Endothelial cell of umbilical vein (primary cell): ENCODE results near the gene ZBED4. TPM values are rescaled to one million over a fixed set of nuclear protein-coding genes. Genes with fewer than 3 reads are reported as not detected.

Experiments used
- BruUV-seq: library from RNA; stranded (reverse); fragments of 400-500 nt; replicated peaks from 2 replicates; lab custom pipeline; 2021; lab: Mats Ljungman, UMichigan
- CTCF ChIA-PET: fragments of 300-600, 350-600 bp; sonication (Branson Sonifier 250); formaldehyde crosslinking; loops from one replicate; lab custom pipeline; 2021; ENCODE audit warnings: antibody characterized with exemption, inconsistent platforms; lab: Charles Lee
- POLR2A ChIA-PET: fragments of 300-600, 350-600 bp; sonication (Branson Sonifier 250); formaldehyde crosslinking; loops from one replicate; lab custom pipeline; 2021; ENCODE audit warnings: antibody characterized with exemption, inconsistent platforms; lab: Charles Lee
- DNase-seq: peaks from one replicate; pipeline ENCODE4 v3.0.0-alpha.2; 2011; ENCODE audit warnings: low read depth, low spot score
- FAIRE-seq: peaks from 2 replicates; lab custom pipeline; 2011; peaks lifted over from hg19 to GRCh38; lab: Jason Lieb, UNC
- H2AFZ ChIP-seq: 2 replicates; pipeline ENCODE4 v1.6.0; 2012; ENCODE audit warnings: low read depth, low read length, control low read depth, inconsistent platforms
- H3K27ac ChIP-seq: 2 replicates; pipeline ENCODE4 v1.5.1; 2011; ENCODE audit warnings: low read depth, mild to moderate bottlenecking, control low read depth, low read length, moderate library complexity; ENCODE audit not compliant: insufficient read depth
- H3K27me3 ChIP-seq, 2 experiments: 2 replicates each; pipeline versions ENCODE4 v1.6.0 to v1.6.1; 2011; ENCODE audit warnings: low read length in 2 of 2, mixed read lengths in 1 of 2; ENCODE audit not compliant: control insufficient read depth in 2 of 2, insufficient read depth in 2 of 2
- H3K36me3 ChIP-seq, 2 experiments: 2 replicates in 1 of 2; 3 replicates in 1 of 2; pipeline ENCODE4 v1.5.1; 2011; ENCODE audit warnings: low read length in 2 of 2, mild to moderate bottlenecking in 1 of 2, moderate library complexity in 1 of 2; ENCODE audit not compliant: control insufficient read depth in 2 of 2, insufficient read depth in 2 of 2; ENCODE audit errors: extremely low read depth in 1 of 2
- H3K4me1 ChIP-seq: 3 replicates; pipeline ENCODE4 v1.5.1; 2011; ENCODE audit warnings: mild to moderate bottlenecking, low read length; ENCODE audit not compliant: control insufficient read depth, insufficient read depth; ENCODE audit errors: extremely low read depth
- H3K4me2 ChIP-seq: 2 replicates; pipeline ENCODE4 v1.6.1; 2011; ENCODE audit warnings: low read length, control low read depth, mixed read lengths; ENCODE audit not compliant: insufficient read depth
- H3K4me3 ChIP-seq, 3 experiments: fragments of 200-600 bp in 1 of 3; sonication (generic), shearing (Covaris generic) in 1 of 3; replicated peaks in 1 of 3; 2 replicates each; pipeline ENCODE4 v1.5.1; 2011 to 2016; ENCODE audit warnings: control low read depth in 3 of 3, low read length in 3 of 3, mild to moderate bottlenecking in 2 of 3, inconsistent platforms in 1 of 3, low read depth in 1 of 3, moderate library complexity in 1 of 3; ENCODE audit not compliant: insufficient read depth in 1 of 3
- H3K79me2 ChIP-seq: 2 replicates; pipeline ENCODE4 v1.6.0; 2012; ENCODE audit warnings: low read length, inconsistent platforms; ENCODE audit not compliant: control insufficient read depth, insufficient read depth
- H3K9ac ChIP-seq: replicated peaks from 2 replicates; pipeline ENCODE3; 2011; ENCODE audit warnings: low read length, control low read depth; ENCODE audit not compliant: insufficient read depth; ENCODE audit errors: extremely low read depth
- H3K9me1 ChIP-seq: replicated peaks from 3 replicates; pipeline ENCODE4 v1.6.0; 2011; ENCODE audit warnings: mild to moderate bottlenecking, low read length; ENCODE audit not compliant: control insufficient read depth, insufficient read depth; ENCODE audit errors: extremely low read depth
- H3K9me3 ChIP-seq: replicated peaks from 2 replicates; pipeline ENCODE4 v1.5.1; 2012; ENCODE audit warnings: low read length, inconsistent platforms; ENCODE audit not compliant: control insufficient read depth, insufficient read depth
- H4K20me1 ChIP-seq: replicated peaks from 2 replicates; pipeline ENCODE3; 2011; ENCODE audit warnings: mild to moderate bottlenecking, low read length; ENCODE audit not compliant: control insufficient read depth, insufficient read depth; ENCODE audit errors: extremely low read depth
- CTCF ChIP-seq, 2 donors: IDR thresholded peaks; 1 replicate in 1 of 2; 2 replicates in 1 of 2; pipeline ENCODE4 v1.5.1; 2011; ENCODE audit warnings: low read length in 2 of 2, mild to moderate bottlenecking in 2 of 2, moderate library complexity in 2 of 2, control low read depth in 1 of 2, inconsistent platforms in 1 of 2, low read depth in 1 of 2; ENCODE audit not compliant: insufficient read depth in 1 of 2; ENCODE audit errors: extremely low read depth in 1 of 2
- EZH2 ChIP-seq: IDR thresholded peaks from 2 replicates; pipeline ENCODE4 v1.6.1; 2012; ENCODE audit warnings: borderline replicate concordance, low read depth, mild to moderate bottlenecking, moderate library complexity, low read length, inconsistent platforms; ENCODE audit not compliant: severe bottlenecking
- FOS ChIP-seq: IDR thresholded peaks from 2 replicates; pipeline ENCODE4 v1.6.1; 2011; ENCODE audit warnings: mild to moderate bottlenecking, low read length, moderate library complexity, borderline replicate concordance; ENCODE audit not compliant: insufficient read depth
- GATA2 ChIP-seq: IDR thresholded peaks from 2 replicates; pipeline ENCODE4 v1.7.0; 2011; ENCODE audit warnings: low read depth, mild to moderate bottlenecking, moderate library complexity, mixed read lengths, low read length; ENCODE audit not compliant: insufficient read length, insufficient read depth
- JUN ChIP-seq: IDR thresholded peaks from 2 replicates; pipeline ENCODE4 v1.6.1; 2011; ENCODE audit warnings: borderline replicate concordance, low read depth; ENCODE audit not compliant: insufficient read length, insufficient read depth
- MAX ChIP-seq: IDR thresholded peaks from 2 replicates; pipeline ENCODE4 v1.6.1; 2011; ENCODE audit not compliant: insufficient read depth, insufficient read length
- MYC ChIP-seq: IDR thresholded peaks from one replicate; pipeline ENCODE4 v1.6.1; 2011; ENCODE audit warnings: mild to moderate bottlenecking, low read depth, low read length
- POLR2A ChIP-seq: IDR thresholded peaks from 2 replicates; pipeline ENCODE4 v1.6.1; 2012; ENCODE audit warnings: low read depth, mild to moderate bottlenecking, control low read depth, low read length
- POLR2AphosphoS5 ChIP-seq: IDR thresholded peaks from 2 replicates; pipeline ENCODE4 v1.6.1; 2012; ENCODE audit warnings: low read depth, mild to moderate bottlenecking, control low read depth, low read length, moderate library complexity; ENCODE audit not compliant: insufficient read depth
- dilution Hi-C: fragments of 300-500 bp; cut with MboI; formaldehyde crosslinking; loops from one replicate; pipeline ENCODE4 v1.15.0; 2019; ENCODE audit warnings: low sequenced_read_pairs; ENCODE audit not compliant: extremely low pct_ligation_motif_present
- intact Hi-C: fragments of 100-400 bp; cut with micrococcal nuclease; formaldehyde crosslinking; loops from one replicate; pipeline ENCODE4 v1.10.0; 2022
- polyA plus RNA-seq, 4 experiments: library from polyadenylated mRNA; depleted of rRNA in 3 of 4; stranded (reverse) in 3 of 4; unstranded in 1 of 4; fragments of >200 nt; gene quantifications; 2 replicates each; pipeline versions ENCODE4 v1.2.1 to v1.2.3, GENCODE V29; 2011 to 2012; ENCODE audit warnings: missing spikeins in 1 of 4
- total RNA-seq: library from RNA; stranded (reverse); gene quantifications from 2 replicates; pipeline ENCODE4 v1.2.3, GENCODE V29; 2021

ZBED4 gene
- total and polyA plus RNA-seq, 2 donors (not counting 3 experiments of a cell fraction or from before 2014, with no cell fraction given): 8.6 to 18.2 TPM

- intact Hi-C loops (no loop called here), dilution Hi-C loops (no loop called here)
- Histone ChIP-seq H3K36me3 (no peaks in the 10 kb centered on the region), H3K4me1 (no peaks in the 10 kb centered on the region), H3K9me1 (no peaks in the 10 kb centered on the region), H3K27ac (no peak overlapping the region), H2AFZ (no peak overlapping the region), H3K27me3 (peaks cover 10 to 14% of the 10 kb centered on the region in 2 experiments), H3K9ac (no peak overlapping the region), H3K4me3 (no peak overlapping the region), H4K20me1 (no peaks in the 10 kb centered on the region), H3K79me2 (no peaks in the 10 kb centered on the region), H3K9me3 (no peaks in the 10 kb centered on the region), H3K4me2 (no peak overlapping the region)
- POLR2A ChIA-PET: no interaction called here
- CTCF ChIA-PET: no interaction called here
- FAIRE-seq: no peak
- no peak for DNase-seq
- BruUV-seq: no TSS peak
- TF ChIP-seq MYC (no peak), POLR2AphosphoS5 (no peak), GATA2 (no peak), FOS (no peak), JUN (no peak), CTCF (IDR thresholded peaks at IDR 0.05; ENCODE audit: extremely low read depth in 1 of 2, insufficient read depth in 1 of 2, low read depth in 1 of 2, low read length in 2 of 2) (no peak), POLR2A (no peak), EZH2 (no peak), MAX (no peak)
Measured at GRCh38 chr22:49838771-49839717, 14.6 kb upstream of the ZBED4 start.
